Gastrocnemius medialis (tissue), 4 donors: ENCODE data around the gene CD48.

Experiments
- POLR2A ChIP-seq, 2 donors: fragments of 450-650 bp; IDR thresholded peaks; one replicate each; pipeline ENCODE4 v1.6.1; 2017; ENCODE audit warnings: antibody characterized with exemption in 2 of 2, mild to moderate bottlenecking in 2 of 2, moderate library complexity in 2 of 2
- TF ChIP-seq, protein P1 (sequence below), 5 experiments: fragments of 450-650 bp in 3 of 5; fragments of 200-600 bp in 2 of 5; sonication (generic) in 2 of 5; IDR thresholded peaks in 4 of 5; conservative IDR thresholded peaks in 1 of 5; 1 replicate in 4 of 5; 2 replicates in 1 of 5; pipeline ENCODE4 v1.5.1; 2016 to 2019; ENCODE audit warnings: antibody characterized with exemption in 5 of 5, mild to moderate bottlenecking in 3 of 5, moderate library complexity in 3 of 5

DNA sequence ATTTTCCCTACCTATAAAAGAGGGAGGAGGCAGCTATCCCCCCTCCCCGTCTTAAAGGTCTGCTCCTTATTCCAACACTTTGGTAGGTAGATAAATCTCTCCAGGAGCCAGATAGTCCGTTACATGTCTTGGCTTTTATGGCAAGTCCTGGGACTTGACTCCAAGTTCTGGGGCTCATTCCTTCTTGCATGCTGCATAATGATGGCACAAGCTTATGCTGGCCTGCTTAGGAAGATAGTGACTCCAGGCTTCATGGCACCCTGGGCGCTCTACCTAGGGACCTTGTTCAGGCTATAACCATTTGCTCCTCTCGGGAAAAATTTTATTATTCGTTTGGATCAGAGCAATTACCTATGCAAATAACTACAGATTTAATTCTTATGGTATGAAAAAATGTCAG lies 68.5 kb downstream of the CD48 start:
- TF ChIP-seq, protein P1, sequence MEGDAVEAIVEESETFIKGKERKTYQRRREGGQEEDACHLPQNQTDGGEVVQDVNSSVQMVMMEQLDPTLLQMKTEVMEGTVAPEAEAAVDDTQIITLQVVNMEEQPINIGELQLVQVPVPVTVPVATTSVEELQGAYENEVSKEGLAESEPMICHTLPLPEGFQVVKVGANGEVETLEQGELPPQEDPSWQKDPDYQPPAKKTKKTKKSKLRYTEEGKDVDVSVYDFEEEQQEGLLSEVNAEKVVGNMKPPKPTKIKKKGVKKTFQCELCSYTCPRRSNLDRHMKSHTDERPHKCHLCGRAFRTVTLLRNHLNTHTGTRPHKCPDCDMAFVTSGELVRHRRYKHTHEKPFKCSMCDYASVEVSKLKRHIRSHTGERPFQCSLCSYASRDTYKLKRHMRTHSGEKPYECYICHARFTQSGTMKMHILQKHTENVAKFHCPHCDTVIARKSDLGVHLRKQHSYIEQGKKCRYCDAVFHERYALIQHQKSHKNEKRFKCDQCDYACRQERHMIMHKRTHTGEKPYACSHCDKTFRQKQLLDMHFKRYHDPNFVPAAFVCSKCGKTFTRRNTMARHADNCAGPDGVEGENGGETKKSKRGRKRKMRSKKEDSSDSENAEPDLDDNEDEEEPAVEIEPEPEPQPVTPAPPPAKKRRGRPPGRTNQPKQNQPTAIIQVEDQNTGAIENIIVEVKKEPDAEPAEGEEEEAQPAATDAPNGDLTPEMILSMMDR (IDR thresholded peaks at IDR 0.05 in 4 of 5, conservative IDR thresholded peaks at IDR 0.05 in 1 of 5), result no peak
- no peak for TF ChIP-seq POLR2A (IDR thresholded peaks at IDR 0.05)
